ENCODE results near the gene PIGS. TPM values are rescaled to one million over a fixed set of nuclear protein-coding genes. Genes with fewer than 3 reads are reported as not detected.

The PIGS gene
- total RNA-seq, 2 donors from 2014 or later: 68.7 to 131 TPM

DNA sequence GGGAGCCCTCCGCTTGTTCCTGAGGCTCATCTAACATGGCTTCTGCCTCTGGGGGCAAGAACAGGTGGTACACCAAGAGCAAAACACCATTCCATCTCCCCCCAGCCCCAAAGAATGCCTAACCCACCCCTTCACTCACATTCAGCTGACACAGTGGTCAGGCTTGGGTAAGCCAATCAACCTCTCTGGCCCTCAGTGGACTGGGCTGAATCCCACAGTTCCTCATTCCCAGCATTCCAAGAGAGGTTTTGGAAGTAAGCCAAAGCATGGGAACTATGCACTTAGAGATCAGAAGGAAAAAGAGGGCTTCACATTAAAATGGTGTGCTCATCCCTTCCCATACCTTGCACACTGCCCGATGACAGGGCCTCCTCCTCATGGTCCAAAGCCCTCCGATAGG is 7.8 kb downstream of the PIGS start:
- TF ChIP-seq, protein P1, sequence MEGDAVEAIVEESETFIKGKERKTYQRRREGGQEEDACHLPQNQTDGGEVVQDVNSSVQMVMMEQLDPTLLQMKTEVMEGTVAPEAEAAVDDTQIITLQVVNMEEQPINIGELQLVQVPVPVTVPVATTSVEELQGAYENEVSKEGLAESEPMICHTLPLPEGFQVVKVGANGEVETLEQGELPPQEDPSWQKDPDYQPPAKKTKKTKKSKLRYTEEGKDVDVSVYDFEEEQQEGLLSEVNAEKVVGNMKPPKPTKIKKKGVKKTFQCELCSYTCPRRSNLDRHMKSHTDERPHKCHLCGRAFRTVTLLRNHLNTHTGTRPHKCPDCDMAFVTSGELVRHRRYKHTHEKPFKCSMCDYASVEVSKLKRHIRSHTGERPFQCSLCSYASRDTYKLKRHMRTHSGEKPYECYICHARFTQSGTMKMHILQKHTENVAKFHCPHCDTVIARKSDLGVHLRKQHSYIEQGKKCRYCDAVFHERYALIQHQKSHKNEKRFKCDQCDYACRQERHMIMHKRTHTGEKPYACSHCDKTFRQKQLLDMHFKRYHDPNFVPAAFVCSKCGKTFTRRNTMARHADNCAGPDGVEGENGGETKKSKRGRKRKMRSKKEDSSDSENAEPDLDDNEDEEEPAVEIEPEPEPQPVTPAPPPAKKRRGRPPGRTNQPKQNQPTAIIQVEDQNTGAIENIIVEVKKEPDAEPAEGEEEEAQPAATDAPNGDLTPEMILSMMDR (IDR thresholded peaks at IDR 0.05): no peak
- TF ChIP-seq POLR2A (IDR thresholded peaks at IDR 0.05) (no peak), POLR2AphosphoS5 (IDR thresholded peaks at IDR 0.05) (no peak)
- H3K4me3 ChIP-seq: no peak overlapping the region
- H3K9me3 ChIP-seq: no peaks in the 10 kb centered on the region
- peaks cover 2 to 4% of the 10 kb centered on the region in 2 donors for H3K36me3 ChIP-seq
- no peak overlapping the region for H3K27ac ChIP-seq
- no peaks in the 10 kb centered on the region for H3K27me3 ChIP-seq (replicated peaks; ENCODE audit: insufficient read depth)
- intact Hi-C loops (cut with DNase I): no loop called here
- DNase-seq (ENCODE audit: low spot score): no peak
- WGBS: 83% methylated on average over 3 of the region's 3 CpGs
- H3K4me1 ChIP-seq (replicated peaks): no peaks in the 10 kb centered on the region

DNA sequence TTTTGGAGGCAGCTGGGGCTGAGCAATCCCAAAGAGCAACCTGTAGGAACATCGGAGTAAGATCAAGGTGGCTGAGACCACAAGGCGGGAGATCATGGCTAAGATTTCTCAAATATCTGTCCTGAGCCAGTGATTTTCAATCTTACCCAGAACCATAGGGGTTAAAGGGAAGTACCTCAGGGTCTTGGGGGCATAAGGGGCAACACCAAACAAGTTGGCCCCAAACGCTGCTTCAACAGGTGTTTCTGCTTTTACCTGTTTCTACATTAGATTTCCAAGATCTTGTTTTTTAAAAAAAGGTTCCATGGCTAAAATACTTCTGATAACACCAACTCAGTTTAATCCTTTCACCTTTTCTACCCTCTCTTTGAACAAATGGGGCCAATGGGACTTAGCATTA is 16.3 kb downstream of the PIGS start:
- H3K36me3 ChIP-seq: peaks cover 6 to 12% of the 10 kb centered on the region in 2 donors
- DNase-seq (ENCODE audit: low spot score): no peak
- H3K27ac ChIP-seq: no peak overlapping the region
- H3K9me3 ChIP-seq: no peaks in the 10 kb centered on the region
- TF ChIP-seq POLR2A (IDR thresholded peaks at IDR 0.05) (no peak), POLR2AphosphoS5 (IDR thresholded peaks at IDR 0.05) (no peak)
- TF ChIP-seq, protein P1 (IDR thresholded peaks at IDR 0.05): no peak
- H3K27me3 ChIP-seq (replicated peaks; ENCODE audit: insufficient read depth): no peaks in the 10 kb centered on the region
- no peak overlapping the region for H3K4me3 ChIP-seq
- WGBS: 93% methylated on average over 3 of the region's 3 CpGs
- intact Hi-C loops (cut with DNase I): no loop called here
- no peaks in the 10 kb centered on the region for H3K4me1 ChIP-seq (replicated peaks)

DNA sequence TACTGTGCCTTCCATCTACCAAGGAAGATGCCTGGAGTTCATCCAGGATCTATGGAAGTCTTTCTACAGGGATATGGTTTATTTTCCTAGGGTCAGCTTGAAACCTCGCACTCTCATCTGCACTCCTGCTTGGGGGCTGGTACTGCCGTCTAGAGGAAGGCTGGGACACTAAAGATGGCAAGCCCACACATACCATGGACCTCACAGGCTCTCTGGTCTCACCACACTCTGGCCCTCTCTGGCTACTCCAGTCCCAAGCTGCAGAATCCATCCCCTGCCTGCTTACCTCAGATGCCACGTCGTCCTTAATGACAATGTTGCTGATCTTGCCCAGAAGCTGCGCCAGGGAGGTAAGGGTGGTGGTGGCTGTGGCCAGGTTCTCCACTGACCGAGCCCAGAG is 16.8 kb downstream of the PIGS start:
- intact Hi-C loops (cut with DNase I): no loop called here
- 82% methylated on average over 6 of the region's 6 CpGs for WGBS
- Histone ChIP-seq H3K9me3 (no peaks in the 10 kb centered on the region), H3K4me1 (replicated peaks) (no peaks in the 10 kb centered on the region), H3K36me3 (peaks cover 6 to 12% of the 10 kb centered on the region in 2 donors), H3K27me3 (replicated peaks; ENCODE audit: insufficient read depth) (no peaks in the 10 kb centered on the region), H3K27ac (no peak overlapping the region), H3K4me3 (no peak overlapping the region)
- TF ChIP-seq POLR2A (IDR thresholded peaks at IDR 0.05): no peak
- no peak for TF ChIP-seq POLR2AphosphoS5 (IDR thresholded peaks at IDR 0.05)
- TF ChIP-seq, protein P1 (IDR thresholded peaks at IDR 0.05): no peak
- DNase-seq (ENCODE audit: low spot score): no peak

DNA sequence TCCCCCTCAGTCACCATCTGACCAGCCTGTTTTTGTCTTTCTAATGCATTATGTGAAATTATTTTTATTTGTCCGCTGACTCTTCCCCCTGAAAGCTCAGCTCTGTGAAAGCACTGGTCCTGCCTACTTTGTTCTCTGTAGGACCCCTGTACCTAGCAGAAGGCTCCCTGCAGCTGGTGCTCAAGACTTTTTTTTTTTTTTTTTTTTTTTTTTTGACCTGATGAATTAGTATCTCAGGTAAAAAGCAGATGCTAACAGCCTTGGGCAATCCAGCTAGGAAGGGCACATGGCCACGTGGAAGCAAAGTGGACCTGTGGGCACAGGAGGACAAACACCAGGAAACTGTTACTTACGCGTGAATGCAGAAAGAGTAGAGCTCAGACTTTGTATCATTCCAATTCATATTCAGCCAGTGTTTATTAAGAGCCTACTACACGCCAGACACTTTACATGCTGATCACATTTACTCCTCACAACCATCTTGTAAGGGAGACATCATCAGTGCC is 18.3 kb downstream of the PIGS start:
- H3K9me3 ChIP-seq: no peaks in the 10 kb centered on the region
- WGBS: 93% methylated on average over 5 of the region's 5 CpGs
- intact Hi-C loops (cut with DNase I): no loop called here
- H3K4me3 ChIP-seq: peak overlapping the region; percentile 60 to 93
- peaks cover 0 to 11% of the 10 kb centered on the region in 2 donors for H3K36me3 ChIP-seq
- TF ChIP-seq, protein P1 (IDR thresholded peaks at IDR 0.05): no peak
- TF ChIP-seq POLR2A (IDR thresholded peaks at IDR 0.05): no peak
- TF ChIP-seq POLR2AphosphoS5 (IDR thresholded peaks at IDR 0.05): no peak
- no peak for DNase-seq (ENCODE audit: low spot score)
- H3K4me1 ChIP-seq (replicated peaks): no peaks in the 10 kb centered on the region
- H3K27ac ChIP-seq: peak overlapping the region in 1 of 2 donors; percentile 68
- no peaks in the 10 kb centered on the region for H3K27me3 ChIP-seq (replicated peaks; ENCODE audit: insufficient read depth)
